ENCODE data around the gene CDC42.
"Not testable (repeated sequence)": the region's sequence is repeated elsewhere in the genome, so short reads cannot be mapped to it uniquely, and the experiment has no call there.

CDC42 gene

DNA sequence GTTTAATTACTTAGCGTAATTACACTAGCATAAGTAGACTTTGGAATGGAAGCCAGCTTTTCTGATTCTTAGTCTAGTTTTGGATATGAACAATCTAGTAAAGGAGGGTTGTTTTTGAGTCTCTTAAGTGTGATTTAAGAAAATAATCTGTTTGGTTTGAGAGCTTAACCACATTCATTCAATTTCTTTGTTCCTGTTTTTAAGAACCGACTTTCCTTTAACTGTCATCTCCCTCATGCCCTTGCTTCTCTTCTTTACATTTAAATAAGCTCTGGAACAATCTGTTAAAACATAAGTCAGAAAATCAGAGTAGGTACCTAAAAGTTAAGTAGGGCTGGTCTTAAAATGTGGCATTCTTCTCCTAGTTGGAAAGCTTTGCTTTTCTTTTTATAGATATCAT is 27.7 kb downstream of the CDC42 start:
- DNase-seq (no peak), ATAC-seq (no peak)
- Mint-ChIP-seq H3K4me1 (peaks cover 63% of the 10 kb centered on the region), H3K27me3 (no peaks in the 10 kb centered on the region), H3K4me3 (no peak overlapping the region), H3K27ac (no peak overlapping the region), H3K9me3 (no peaks in the 10 kb centered on the region)

DNA sequence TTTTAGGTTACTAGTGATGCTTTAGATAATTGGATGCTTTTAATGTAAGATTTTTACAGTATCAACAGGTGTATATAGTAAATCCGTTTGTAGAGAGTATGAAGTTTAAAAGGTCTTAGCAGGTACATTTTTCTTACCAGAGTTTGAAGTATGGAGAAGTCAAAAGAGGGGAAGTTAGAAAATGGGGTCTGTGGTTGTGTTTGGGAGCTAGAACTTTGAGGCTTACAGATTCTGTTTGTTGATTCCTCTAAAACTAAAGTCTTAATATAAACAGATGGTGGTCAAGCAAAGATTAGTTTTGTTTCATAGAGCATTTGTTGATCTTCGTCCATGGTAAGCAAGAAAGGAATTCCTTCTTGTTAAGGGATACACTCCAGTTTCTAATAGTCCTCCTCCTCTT is 35.8 kb downstream of the CDC42 start:
- Mint-ChIP-seq H3K27ac (peak overlapping the region; percentile 6 to 48), H3K9me3 (no peaks in the 10 kb centered on the region), H3K4me1 (peaks cover 96% of the 10 kb centered on the region), H3K27me3 (no peaks in the 10 kb centered on the region), H3K4me3 (peak overlapping the region; percentile 71 to 78)
- no peak for DNase-seq
- no peak for ATAC-seq

DNA sequence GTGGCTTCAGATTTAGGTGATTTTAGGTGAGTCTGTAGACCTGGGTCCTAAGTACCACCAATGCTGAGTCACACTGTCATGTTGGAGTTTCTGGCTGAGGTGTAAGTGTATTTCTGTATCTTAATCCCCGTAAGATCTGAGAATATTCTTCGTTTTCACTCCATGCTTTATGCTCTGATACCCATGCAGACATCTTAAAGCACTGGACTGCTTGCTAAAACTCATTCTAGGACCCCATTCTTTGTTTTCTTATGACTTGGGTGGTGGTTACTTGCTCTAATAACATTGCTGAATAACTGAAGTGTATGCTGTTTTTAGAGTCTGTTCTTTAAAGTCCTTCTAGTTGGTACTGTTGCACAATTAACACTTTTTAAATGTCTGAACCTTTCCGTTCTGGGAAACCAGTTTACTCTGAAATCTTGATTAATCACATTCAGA is 36.6 kb downstream of the CDC42 start:
- Mint-ChIP-seq H3K27me3 (no peaks in the 10 kb centered on the region), H3K27ac (peak overlapping the region; percentile 68 to 78), H3K4me1 (peaks cover 95% of the 10 kb centered on the region), H3K4me3 (peak overlapping the region; percentile 71 to 78), H3K9me3 (no peaks in the 10 kb centered on the region)
- ATAC-seq (peak; percentile 49), DNase-seq (no peak)

DNA sequence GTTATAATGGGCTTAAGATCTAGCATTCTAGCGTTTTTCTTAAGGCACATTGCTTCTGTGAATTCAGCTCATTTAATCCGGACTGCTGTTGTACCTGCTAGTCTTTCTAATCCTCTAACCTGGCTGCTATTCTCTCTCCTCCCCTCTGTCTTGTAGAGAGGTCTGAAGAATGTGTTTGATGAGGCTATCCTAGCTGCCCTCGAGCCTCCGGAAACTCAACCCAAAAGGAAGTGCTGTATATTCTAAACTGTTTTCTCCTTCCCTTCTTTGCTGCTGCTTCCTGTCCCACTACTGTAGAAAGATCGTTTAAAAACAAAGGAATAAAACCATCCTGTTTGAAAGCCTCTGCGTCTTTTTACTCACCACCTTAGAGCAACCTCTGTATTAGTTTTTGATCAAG is 37.3 kb downstream of the CDC42 start:
- H3K9me3 Mint-ChIP-seq: no peaks in the 10 kb centered on the region
- peak overlapping the region; percentile 5 to 80 for H3K27ac Mint-ChIP-seq
- H3K4me3 Mint-ChIP-seq: peak overlapping the region; percentile 71 to 78
- DNase-seq (no peak), ATAC-seq (no peak)
- H3K4me1 Mint-ChIP-seq: peaks cover 91% of the 10 kb centered on the region
- no peaks in the 10 kb centered on the region for H3K27me3 Mint-ChIP-seq

DNA sequence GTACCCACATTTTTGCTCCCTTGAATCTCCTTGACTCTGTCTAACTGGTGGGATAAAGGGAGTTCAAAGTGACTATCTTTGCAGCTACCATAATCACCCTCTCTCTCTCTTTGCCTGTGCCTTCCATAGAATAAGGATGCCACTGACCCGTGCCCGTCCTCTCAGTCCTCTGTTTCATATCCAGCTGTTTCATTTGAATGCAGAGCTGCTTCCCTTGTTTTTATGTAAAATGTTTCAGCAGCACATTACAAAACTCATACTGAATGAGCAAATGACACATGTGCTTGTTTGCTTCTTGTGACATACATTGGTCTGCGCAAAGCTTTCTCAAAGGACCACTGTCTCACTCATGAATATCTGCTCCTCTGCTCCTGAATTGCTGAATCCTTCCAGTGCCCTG is 38.4 kb downstream of the CDC42 start:
- Mint-ChIP-seq H3K4me3 (peak overlapping the region; percentile 14 to 57), H3K27me3 (no peaks in the 10 kb centered on the region), H3K9me3 (no peaks in the 10 kb centered on the region), H3K27ac (peak overlapping the region; percentile 43 to 68), H3K4me1 (peaks cover 82% of the 10 kb centered on the region)
- ATAC-seq (no peak), DNase-seq (no peak)

DNA sequence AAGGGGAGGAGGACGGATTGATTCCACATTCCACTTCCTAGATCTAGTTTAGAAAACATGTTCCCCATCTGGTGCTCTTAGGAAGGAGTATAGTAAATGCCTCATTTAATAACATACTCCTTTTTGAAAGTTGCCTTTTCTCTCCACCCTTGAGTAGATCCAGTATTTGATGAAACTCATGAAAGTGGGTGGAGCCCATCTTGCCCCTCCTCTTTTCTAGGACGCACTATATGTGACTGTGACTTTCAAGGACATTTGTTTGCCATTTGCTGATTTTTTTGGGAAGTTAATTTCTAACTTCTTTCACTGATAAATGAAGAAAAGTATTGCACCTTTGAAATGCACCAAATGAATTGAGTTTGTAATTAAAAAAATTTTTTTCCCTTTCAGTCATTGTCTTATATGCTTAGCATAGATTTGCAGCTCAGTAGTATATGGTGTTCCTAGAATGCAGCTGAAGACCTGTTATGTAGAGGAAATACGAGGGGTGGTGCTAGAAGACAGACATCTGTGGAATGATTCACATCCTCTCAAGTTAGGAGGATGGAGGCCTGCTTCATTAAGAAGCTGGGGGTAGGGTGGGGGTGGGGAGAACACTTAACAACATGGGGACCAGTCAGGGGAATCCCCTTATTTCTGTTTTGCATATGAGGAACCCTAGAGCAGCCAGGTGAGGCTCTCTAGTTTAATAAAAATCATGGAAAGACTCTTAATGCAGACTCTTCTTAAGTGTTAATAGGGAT is 39.7 kb downstream of the CDC42 start:
- Mint-ChIP-seq H3K27ac (peak overlapping the region in 1 of 2 donors; percentile 28), H3K4me1 (peaks cover 72% of the 10 kb centered on the region)
- DNase-seq (peak; percentile 22 to 42), ATAC-seq (peak; percentile 99)
- not testable (repeated sequence) for H3K9me3 Mint-ChIP-seq, H3K4me3 Mint-ChIP-seq, H3K27me3 Mint-ChIP-seq

DNA sequence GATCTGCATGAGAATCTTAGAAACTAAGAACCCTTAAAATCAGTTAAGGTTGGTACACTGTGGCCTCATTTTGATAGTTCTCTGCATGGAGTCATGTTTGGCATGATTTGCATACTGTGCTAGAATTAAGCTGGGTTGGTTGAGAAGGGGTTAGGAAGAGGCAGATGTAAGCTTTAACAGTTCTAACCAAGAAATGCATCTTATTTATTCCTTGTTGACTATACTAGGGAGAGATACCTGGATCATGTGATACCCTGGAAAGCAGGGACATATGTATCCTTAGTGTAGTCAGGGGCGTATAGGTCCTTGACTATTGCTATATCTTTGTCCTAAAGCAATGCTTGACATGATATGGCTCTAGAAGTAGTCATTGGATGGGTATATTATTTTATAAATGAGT is 41.0 kb downstream of the CDC42 start:
- DNase-seq (no peak), ATAC-seq (no peak)
- H3K4me3 Mint-ChIP-seq: no peak overlapping the region
- peak overlapping the region in 1 of 2 donors; percentile 35 for H3K27ac Mint-ChIP-seq
- no peaks in the 10 kb centered on the region for H3K9me3 Mint-ChIP-seq
- H3K27me3 Mint-ChIP-seq: no peaks in the 10 kb centered on the region
- peaks cover 67% of the 10 kb centered on the region for H3K4me1 Mint-ChIP-seq

DNA sequence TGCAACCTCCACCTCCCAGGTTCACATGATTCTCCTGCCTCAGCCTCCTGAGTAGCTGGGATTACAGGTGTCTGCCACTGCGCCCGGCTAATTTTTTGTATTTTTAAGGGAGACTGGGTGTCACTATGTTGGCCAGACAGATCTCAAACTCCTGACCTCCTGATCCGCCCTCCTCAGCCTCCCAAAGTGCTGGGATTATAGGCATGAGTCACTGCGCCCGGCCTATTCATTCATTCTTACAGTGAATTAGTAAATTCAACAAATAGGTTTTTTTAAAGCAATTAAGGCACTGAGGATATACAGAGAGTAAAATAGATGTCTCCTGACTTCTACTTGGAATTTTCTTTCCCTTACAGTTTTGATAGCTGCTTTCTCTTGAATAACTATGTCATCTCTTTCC is 43.5 kb downstream of the CDC42 start:
- DNase-seq: no peak
- Mint-ChIP-seq H3K9me3 (no peaks in the 10 kb centered on the region), H3K4me1 (peaks cover 67% of the 10 kb centered on the region), H3K27ac (no peak overlapping the region), H3K4me3 (no peak overlapping the region), H3K27me3 (no peaks in the 10 kb centered on the region)
- no peak for ATAC-seq

DNA sequence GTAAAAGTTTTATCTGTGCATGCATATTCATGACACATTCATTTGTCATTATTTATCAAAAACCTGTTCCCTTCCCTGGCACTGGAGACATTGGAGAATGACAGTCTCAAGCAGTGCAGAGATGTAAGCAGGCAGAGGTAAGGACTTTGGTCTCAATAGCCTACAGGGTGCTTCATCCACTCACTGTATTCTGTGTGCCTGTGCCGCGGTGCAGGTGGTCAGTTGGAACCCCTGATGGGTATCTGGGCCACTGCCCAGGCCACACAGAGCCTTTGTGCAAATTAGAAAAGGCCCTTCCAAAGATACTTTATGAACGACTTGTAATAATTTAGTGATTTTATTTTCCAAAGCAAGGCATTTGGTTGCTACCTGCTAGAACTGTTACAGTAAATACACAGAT is 44.0 kb downstream of the CDC42 start:
- H3K9me3 Mint-ChIP-seq: no peaks in the 10 kb centered on the region
- H3K27ac Mint-ChIP-seq: no peak overlapping the region
- peaks cover 66% of the 10 kb centered on the region for H3K4me1 Mint-ChIP-seq
- no peak overlapping the region for H3K4me3 Mint-ChIP-seq
- H3K27me3 Mint-ChIP-seq: no peaks in the 10 kb centered on the region
- DNase-seq: no peak
- ATAC-seq: no peak

DNA sequence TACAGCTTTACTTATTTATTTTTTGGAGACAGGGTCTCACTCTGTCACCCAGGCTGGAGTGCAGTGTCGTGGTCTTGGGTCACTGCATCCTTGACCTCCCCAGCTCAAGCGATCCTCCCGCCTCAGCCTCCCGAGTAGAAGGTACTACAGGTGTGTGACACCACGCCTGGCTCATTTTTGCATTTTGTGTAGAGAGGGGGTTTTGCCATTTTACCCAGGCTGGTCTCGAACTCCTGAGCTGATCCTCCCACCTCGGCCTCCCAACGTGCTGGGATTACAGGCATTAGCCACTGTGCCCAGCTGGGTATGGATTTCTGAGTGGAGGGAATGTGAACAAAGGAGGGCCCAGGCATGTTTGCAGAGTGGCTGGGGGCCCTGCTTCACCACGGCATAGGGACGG is 46.2 kb downstream of the CDC42 start:
- H3K27ac Mint-ChIP-seq: no peak overlapping the region
- ATAC-seq (no peak), DNase-seq (no peak)
- H3K9me3 Mint-ChIP-seq: peaks cover 6 to 7% of the 10 kb centered on the region in 2 donors
- H3K4me1 Mint-ChIP-seq: peaks cover 60% of the 10 kb centered on the region
- H3K4me3 Mint-ChIP-seq: no peak overlapping the region
- H3K27me3 Mint-ChIP-seq: no peaks in the 10 kb centered on the region

DNA sequence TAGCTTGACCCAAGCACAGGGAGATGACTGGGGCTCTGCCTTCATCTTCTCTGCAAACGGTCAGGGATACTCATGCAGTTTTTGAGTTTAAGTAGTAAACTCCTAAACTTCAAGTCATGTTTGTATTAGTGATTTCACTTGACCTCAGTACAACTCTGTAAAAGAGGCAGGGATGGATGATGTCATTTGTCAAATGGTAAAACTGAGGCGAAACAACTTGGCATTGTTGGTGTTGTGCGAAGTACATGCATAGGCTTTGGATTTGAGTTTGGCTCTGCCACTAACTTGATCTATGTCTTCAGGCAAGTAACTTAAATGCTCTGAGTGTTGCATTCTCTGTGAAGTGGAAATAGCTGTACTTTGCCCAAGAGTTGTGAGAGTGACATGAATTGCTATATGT is 47.7 kb downstream of the CDC42 start:
- peaks cover 68% of the 10 kb centered on the region for H3K4me1 Mint-ChIP-seq
- H3K4me3 Mint-ChIP-seq: no peak overlapping the region
- DNase-seq (no peak), ATAC-seq (no peak)
- H3K27me3 Mint-ChIP-seq: no peaks in the 10 kb centered on the region
- no peak overlapping the region for H3K27ac Mint-ChIP-seq
- H3K9me3 Mint-ChIP-seq: peaks cover 7 to 10% of the 10 kb centered on the region in 2 donors

DNA sequence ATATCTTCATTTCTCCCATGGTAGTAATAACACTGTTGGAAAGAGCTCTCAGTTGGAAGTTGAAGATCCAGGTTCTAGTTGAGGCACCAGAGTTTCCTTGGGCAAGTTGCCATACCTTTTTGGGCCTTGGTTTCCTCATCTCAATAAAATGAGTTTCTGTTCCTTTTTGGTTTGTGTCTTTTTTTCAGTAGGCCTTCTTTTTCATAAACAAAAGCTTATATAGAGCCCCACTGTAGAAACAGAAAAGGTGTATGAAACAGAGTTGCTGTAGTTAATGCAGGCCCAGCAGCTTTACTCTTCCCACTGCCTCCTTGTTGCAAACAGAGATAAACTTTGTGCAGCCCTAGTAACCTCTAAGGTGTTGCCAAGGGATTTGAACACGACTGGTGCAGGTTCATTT is 48.7 kb downstream of the CDC42 start:
- Mint-ChIP-seq H3K4me3 (no peak overlapping the region), H3K27me3 (no peaks in the 10 kb centered on the region), H3K27ac (peak overlapping the region in 1 of 2 donors; percentile 46), H3K4me1 (peaks cover 76% of the 10 kb centered on the region), H3K9me3 (peaks cover 7 to 10% of the 10 kb centered on the region in 2 donors)
- DNase-seq (no peak), ATAC-seq (no peak)

DNA sequence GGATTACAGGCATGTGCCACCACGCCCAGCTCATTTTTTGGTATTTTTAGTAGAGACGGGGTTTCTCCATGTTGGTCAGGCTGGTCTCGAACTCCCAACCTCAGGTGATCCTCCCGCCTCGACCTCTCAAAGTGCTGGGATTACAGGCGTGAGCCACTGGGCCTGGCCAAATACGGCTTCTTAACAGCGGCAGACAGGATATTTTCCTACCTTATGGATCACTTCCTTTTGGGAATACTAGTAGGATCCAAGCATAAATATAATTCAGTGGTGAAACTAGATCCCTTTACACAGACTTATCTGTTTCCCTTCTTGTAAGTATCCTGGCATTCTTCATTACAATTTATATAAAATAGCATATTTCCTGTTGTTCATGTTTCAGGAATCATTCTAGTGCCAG is 49.5 kb downstream of the CDC42 start:
- H3K27me3 Mint-ChIP-seq: no peaks in the 10 kb centered on the region
- ATAC-seq (no peak), DNase-seq (no peak)
- H3K27ac Mint-ChIP-seq: peak overlapping the region in 1 of 2 donors; percentile 67
- peaks cover 82% of the 10 kb centered on the region for H3K4me1 Mint-ChIP-seq
- H3K4me3 Mint-ChIP-seq: no peak overlapping the region
- H3K9me3 Mint-ChIP-seq: peaks cover 7 to 10% of the 10 kb centered on the region in 2 donors

DNA sequence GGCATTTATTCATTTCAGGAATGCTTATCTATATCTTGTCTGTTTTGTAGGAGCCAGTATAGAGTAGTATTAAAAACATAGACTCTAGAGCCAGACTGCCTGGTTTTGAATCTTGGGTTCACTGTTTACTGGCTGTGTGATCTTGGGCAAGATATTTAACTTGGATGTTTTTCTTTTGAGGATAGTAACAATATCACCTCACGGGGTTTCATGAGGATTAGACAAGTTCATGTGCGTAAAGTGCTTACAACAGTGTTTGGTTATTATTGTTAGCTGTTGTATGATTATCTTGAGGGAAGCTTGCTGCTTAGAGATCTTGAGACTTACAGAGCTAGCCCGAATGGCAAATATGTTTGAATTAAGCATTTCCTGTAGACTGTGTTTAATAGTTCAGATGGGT is 50.2 kb downstream of the CDC42 start:
- ATAC-seq (no peak), DNase-seq (no peak)
- Mint-ChIP-seq H3K27me3 (no peaks in the 10 kb centered on the region), H3K4me1 (peaks cover 78% of the 10 kb centered on the region), H3K27ac (no peak overlapping the region), H3K4me3 (no peak overlapping the region), H3K9me3 (peaks cover 7 to 10% of the 10 kb centered on the region in 2 donors)

DNA sequence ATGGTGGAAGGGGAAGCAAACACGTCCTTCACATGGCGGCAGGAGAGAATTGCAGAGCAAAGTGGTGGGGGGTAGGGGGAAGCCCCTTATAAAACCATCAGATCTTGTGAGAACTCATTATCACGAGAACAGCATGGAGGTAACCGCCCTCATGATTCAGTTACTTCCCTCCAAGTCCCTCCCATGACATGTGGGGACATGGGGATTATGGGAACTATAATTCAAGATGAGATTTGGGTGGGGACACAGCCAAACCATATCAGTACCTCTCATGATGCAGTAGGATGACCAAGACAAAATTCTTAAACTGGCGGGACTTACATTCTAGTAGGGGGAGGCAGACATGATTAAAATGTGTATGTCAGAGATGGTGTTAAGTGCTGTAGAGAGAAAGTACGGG is 51.6 kb downstream of the CDC42 start:
- peak overlapping the region in 1 of 2 donors; percentile 82 for H3K27ac Mint-ChIP-seq
- no peak for DNase-seq
- H3K4me1 Mint-ChIP-seq: peaks cover 80% of the 10 kb centered on the region
- peaks cover 7 to 10% of the 10 kb centered on the region in 2 donors for H3K9me3 Mint-ChIP-seq
- no peak for ATAC-seq
- H3K4me3 Mint-ChIP-seq: peak overlapping the region in 1 of 2 donors; percentile 69
- H3K27me3 Mint-ChIP-seq: no peaks in the 10 kb centered on the region

DNA sequence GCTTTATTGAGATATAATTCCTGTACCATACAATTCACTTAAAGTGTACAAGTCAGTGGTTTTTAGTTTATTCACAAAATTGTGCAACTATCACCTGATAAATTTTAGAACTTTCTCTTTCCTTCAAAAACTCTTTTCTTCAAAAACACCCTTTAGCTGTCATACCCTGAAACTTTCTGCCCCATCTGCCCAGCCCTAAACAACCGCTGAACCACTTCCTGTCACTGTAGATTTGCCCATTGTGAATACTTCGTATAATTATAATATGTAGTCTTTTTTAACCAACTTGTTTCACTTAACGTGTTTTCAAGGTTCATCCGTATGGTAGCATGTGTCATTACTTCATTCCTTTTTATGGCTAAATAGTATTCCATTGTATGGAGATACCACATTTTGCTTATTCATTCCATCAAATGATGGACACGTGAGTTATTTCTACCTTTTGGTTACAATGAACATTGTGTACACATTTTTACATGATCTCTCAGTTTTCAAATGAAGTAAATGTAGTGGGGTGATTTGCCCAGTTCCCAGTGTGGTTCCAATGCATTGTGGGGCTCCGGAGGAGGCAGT is 52.4 kb downstream of the CDC42 start:
- peak; percentile 96 for ATAC-seq
- Mint-ChIP-seq H3K27ac (peak overlapping the region; percentile 17 to 22), H3K27me3 (no peaks in the 10 kb centered on the region), H3K9me3 (peaks cover 7 to 10% of the 10 kb centered on the region in 2 donors), H3K4me3 (peak overlapping the region; percentile 0 to 14), H3K4me1 (peaks cover 71% of the 10 kb centered on the region)
- peak; percentile 43 to 68 for DNase-seq
